GM04503 (cell line): ENCODE results near the gene PHF1.

Source experiments
- DNase-seq: peaks from one replicate; pipeline ENCODE4 v3.0.0-alpha.2; 2012; ENCODE audit warnings: low read depth

Gene PHF1

GRCh38 chr6:33455051-33455450 is 44.2 kb downstream of the PHF1 start:
- no peak for DNase-seq

GRCh38 chr6:33456156-33456555 is 45.3 kb downstream of the PHF1 start:
- no peak for DNase-seq

- no peak for DNase-seq
Measured at GRCh38 chr6:33458676-33459075, 47.9 kb downstream of the PHF1 start.

- DNase-seq = no peak
Measured at GRCh38 chr6:33459226-33459625, 48.4 kb downstream of the PHF1 start.
